Muscle layer of duodenum (tissue), 2 donors: ENCODE measurements around the gene IL17C.

Source experiments
- H3K27ac ChIP-seq: one replicate; pipeline ENCODE4 v1.7.0; 2013; ENCODE audit warnings: mild to moderate bottlenecking, low read length
- H3K27me3 ChIP-seq: one replicate; pipeline ENCODE4 v1.7.0; 2013; ENCODE audit warnings: low read depth, mild to moderate bottlenecking, control low read depth, low read length
- H3K36me3 ChIP-seq, 2 donors: one replicate each; pipeline ENCODE4 v1.7.0; 2013; ENCODE audit warnings: low read length in 2 of 2, control low read depth in 1 of 2, mild to moderate bottlenecking in 1 of 2; ENCODE audit not compliant: insufficient read depth in 2 of 2, control insufficient read depth in 1 of 2
- H3K4me1 ChIP-seq, 2 donors: one replicate each; pipeline ENCODE4 v1.7.0; 2013; ENCODE audit warnings: low read length in 2 of 2, mild to moderate bottlenecking in 2 of 2, control low read depth in 1 of 2, moderate library complexity in 1 of 2; ENCODE audit not compliant: insufficient read depth in 2 of 2, control insufficient read depth in 1 of 2
- H3K4me3 ChIP-seq, 2 donors: one replicate each; pipeline ENCODE4 v1.7.0; 2013; ENCODE audit warnings: low read length in 2 of 2, low read depth in 1 of 2, mild to moderate bottlenecking in 1 of 2
- H3K9me3 ChIP-seq, 2 donors: one replicate each; pipeline ENCODE4 v1.7.0; 2013; ENCODE audit warnings: low read length in 2 of 2, control low read depth in 1 of 2, mild to moderate bottlenecking in 1 of 2; ENCODE audit not compliant: control insufficient read depth in 1 of 2
- donor health status: healthy.

IL17C gene

DNA sequence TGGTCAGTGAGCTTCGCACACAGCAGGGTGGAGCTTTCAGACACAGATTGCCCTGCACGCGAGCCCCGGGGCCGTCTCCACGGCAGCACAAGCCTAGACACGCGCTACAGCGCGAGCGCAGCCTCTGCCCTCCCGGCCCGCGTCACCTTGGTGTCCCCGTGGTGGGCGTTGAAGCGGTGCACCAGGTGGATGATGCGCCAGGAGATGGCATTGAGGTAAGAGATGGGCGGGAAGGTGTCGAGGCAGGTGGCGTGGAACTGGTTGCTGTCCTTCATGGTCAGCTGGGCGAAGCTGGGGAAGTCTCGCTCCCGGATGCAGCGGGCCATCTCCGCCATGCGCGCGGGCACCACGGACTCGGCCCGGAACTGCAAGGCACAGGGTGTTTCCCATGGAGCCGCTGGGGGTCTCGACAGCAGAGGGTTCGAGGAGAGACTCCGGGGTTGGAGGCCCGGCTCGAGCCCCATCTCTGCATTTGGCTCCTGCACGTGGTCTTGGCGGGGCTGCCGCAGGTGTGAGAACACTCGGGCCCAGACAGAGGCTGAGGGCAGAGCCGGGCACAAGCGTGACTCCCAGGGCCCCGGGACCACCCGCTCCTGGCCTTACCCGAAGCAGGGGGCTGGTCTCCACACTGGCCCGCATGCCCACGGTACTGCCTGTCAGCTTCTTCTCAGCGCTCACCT is 16.8 kb downstream of the IL17C start:
- Histone ChIP-seq H3K9me3 (no peaks in the 10 kb centered on the region), H3K4me3 (no peak overlapping the region), H3K27ac (no peak overlapping the region), H3K27me3 (no peaks in the 10 kb centered on the region), H3K36me3 (peaks cover 5 to 40% of the 10 kb centered on the region in 2 donors), H3K4me1 (peaks cover 4 to 13% of the 10 kb centered on the region in 2 donors)

DNA sequence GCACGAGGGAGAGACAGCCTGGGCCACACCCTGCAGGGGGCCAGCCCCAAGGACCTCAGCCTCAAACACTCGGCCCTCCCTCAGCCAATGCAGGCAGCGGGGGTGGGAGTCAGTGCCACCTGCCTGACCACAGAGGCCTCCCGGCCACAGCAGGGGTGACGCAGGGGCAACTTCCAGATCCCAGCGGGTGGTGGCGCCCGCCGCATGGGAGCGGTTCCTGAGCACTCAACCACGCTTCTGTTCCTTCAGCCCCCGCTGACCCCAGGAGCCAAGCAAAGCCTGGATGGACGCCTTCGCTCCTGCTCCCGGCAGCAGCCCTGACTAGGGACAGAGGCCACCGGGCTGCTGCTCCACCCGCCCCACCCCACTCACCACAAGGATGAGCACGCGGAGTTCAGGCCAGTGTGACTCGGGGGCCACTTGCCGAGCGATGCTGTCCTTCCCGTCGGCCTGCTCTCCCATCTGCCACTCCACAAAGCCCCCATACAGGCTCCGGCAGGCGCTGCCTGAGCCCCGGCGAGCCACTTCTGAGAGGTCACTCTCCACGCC is 17.4 kb downstream of the IL17C start:
- no peak overlapping the region for H3K4me3 ChIP-seq
- no peaks in the 10 kb centered on the region for H3K9me3 ChIP-seq
- H3K4me1 ChIP-seq: peaks cover 4 to 8% of the 10 kb centered on the region in 2 donors
- H3K36me3 ChIP-seq: peaks cover 5 to 40% of the 10 kb centered on the region in 2 donors
- no peaks in the 10 kb centered on the region for H3K27me3 ChIP-seq
- no peak overlapping the region for H3K27ac ChIP-seq

DNA sequence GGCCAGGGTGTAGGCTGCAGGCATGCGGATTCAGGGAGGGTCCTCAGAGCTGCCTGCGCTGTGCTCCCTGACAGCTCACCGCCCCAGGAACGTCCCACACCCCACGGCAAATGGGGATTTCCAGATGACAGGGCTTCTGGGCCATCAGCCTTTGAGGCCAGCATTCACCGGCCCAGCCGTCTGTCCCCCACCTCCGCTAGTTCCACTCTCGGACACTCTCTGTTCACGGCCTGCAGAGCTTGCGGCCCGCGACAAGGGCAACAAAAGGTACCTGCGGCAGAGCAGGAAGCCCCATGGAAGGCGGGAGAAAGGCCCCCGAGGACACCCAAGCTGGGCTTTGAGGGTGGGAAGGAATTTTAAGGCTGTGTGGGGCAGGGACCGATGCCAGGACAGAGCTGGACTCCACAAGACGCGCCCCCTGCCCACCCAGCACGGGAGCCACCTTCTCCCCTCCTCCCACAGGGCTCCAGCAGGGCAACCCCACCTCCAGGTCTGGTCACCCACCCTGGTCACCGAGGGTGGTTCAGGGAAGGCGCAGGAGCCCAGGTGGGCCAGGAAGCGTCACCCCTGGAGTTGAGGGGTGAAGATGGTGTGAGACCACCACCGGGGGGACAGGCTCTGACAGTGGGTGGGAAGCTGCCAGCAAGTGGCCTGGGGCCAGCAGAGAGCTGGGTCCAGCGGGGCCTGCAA is 18.1 kb downstream of the IL17C start:
- H3K27me3 ChIP-seq: no peaks in the 10 kb centered on the region
- H3K9me3 ChIP-seq: no peaks in the 10 kb centered on the region
- H3K4me3 ChIP-seq: no peak overlapping the region
- H3K36me3 ChIP-seq: peaks cover 5 to 40% of the 10 kb centered on the region in 2 donors
- H3K4me1 ChIP-seq: peaks cover under 1 to 3% of the 10 kb centered on the region in 2 donors
- H3K27ac ChIP-seq: no peak overlapping the region

DNA sequence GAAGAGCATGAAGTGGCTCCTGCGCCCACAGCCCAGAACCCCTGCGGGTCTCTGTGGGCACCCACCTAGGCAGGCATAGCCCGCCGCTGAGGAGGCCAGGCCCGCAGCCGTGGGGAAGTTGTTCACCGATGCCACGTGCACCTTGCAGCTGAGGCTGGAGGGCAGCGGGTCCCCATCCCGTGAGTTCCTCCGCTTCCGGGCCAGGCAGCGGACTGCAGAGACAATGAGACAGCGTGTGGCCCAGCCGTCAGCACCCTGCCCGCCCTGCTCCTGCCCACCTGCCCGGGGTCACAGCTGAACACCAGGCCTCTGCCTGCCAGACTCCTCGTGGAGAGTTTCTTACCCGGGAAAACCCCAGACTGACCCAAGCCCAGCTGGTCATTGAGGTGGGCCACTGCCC is 19.0 kb downstream of the IL17C start:
- Histone ChIP-seq H3K4me1 (peaks cover 0 to 7% of the 10 kb centered on the region in 2 donors), H3K27ac (no peak overlapping the region), H3K27me3 (no peaks in the 10 kb centered on the region), H3K9me3 (no peaks in the 10 kb centered on the region), H3K36me3 (peaks cover 5 to 40% of the 10 kb centered on the region in 2 donors), H3K4me3 (no peak overlapping the region)

DNA sequence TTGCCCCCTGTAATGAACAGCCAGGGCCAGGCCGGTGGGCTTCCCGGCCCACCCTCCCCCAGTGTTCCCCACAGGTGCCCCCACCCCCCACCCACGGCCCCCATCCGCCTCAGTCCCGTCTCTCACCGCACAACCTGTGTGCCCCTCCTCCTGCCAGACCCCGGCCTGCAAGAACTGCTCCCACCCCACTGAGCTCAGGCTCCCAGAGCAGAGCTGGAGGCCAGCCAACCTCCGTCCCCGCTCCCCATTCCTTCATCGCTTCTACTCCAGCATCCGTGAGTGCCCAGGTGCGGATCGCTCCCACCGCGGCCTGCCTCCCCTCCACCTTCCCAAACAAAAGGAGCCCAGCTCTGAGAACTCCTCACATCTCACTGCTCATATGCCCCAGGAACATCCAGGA is 20.3 kb downstream of the IL17C start:
- Histone ChIP-seq H3K36me3 (peaks cover 5 to 28% of the 10 kb centered on the region in 2 donors), H3K27ac (no peak overlapping the region), H3K27me3 (no peaks in the 10 kb centered on the region), H3K4me3 (no peak overlapping the region), H3K9me3 (no peaks in the 10 kb centered on the region), H3K4me1 (peaks cover 0 to 9% of the 10 kb centered on the region in 2 donors)

- peaks cover 0 to 13% of the 10 kb centered on the region in 2 donors for H3K4me1 ChIP-seq
- H3K27ac ChIP-seq: no peak overlapping the region
- H3K9me3 ChIP-seq: no peaks in the 10 kb centered on the region
- no peak overlapping the region for H3K4me3 ChIP-seq
- H3K27me3 ChIP-seq: no peaks in the 10 kb centered on the region
- H3K36me3 ChIP-seq: peaks cover 5 to 23% of the 10 kb centered on the region in 2 donors
Measured at GRCh38 chr16:88659160-88659559, 20.8 kb downstream of the IL17C start.

DNA sequence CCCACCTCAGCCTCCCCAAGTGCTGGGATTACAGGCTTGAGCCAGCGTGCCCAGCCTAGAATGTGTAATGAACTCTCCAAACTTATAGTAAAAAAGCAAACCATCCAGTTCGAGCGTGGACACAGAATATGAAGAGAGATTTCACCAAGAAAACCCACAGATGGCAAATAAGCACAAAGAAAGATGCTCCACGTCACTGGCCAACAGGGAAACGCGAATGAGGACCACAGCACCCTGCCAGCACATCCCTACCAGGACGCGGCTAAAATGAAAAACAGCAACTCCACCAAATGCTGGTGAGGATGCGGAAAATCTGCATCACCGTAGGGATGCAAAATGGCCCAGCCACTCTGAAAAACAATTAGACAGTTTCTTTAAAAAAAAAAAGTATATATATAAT is 23.1 kb downstream of the IL17C start:
- no peak overlapping the region for H3K4me3 ChIP-seq
- H3K36me3 ChIP-seq: peaks cover 0 to 8% of the 10 kb centered on the region in 2 donors
- H3K9me3 ChIP-seq: no peaks in the 10 kb centered on the region
- no peaks in the 10 kb centered on the region for H3K27me3 ChIP-seq
- H3K4me1 ChIP-seq: peaks cover 0 to 13% of the 10 kb centered on the region in 2 donors
- H3K27ac ChIP-seq: no peak overlapping the region

DNA sequence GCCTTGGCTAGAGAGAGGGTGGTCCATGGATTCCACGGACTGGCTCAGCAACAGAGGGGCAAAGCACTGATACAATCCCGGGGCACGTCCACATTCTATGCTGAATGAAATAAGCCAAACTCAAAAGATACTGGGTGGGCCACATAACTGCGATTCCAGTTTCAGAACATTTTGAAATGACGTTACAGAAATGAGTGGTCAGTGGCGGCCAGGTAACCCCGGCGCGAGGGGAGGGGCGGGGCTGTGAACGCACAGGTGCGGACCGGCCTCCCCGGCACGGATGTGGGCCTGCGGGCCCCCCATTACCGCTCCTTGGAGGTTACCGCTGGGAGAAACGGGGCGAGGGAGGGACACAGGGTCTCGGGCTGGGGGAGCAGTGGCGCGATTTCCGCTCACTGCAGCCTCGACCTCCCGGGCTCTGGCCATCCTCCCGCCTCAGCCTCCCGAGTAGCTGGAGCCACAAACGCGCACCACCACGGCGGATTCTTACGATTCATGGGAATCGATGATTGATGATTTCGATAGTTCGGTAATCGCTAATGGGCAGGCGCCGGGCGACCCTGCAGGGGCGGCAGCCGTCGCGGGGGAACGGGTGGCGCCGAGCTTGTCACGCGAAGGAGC is 24.0 kb downstream of the IL17C start:
- H3K9me3 ChIP-seq: no peaks in the 10 kb centered on the region
- no peaks in the 10 kb centered on the region for H3K27me3 ChIP-seq
- H3K4me1 ChIP-seq: peaks cover 0 to 13% of the 10 kb centered on the region in 2 donors
- H3K36me3 ChIP-seq: peaks cover 0 to 8% of the 10 kb centered on the region in 2 donors
- peak overlapping the region; percentile 61 to 81 for H3K4me3 ChIP-seq
- H3K27ac ChIP-seq: no peak overlapping the region

- Histone ChIP-seq H3K9me3 (no peaks in the 10 kb centered on the region), H3K4me1 (peaks cover 0 to 13% of the 10 kb centered on the region in 2 donors), H3K27me3 (no peaks in the 10 kb centered on the region), H3K4me3 (peak within 1 kb of the TSS; percentile 61 to 81), H3K36me3 (peaks cover 0 to 4% of the 10 kb centered on the region in 2 donors), H3K27ac (peak within 1 kb of the TSS; percentile 63)
Measured at GRCh38 chr16:88662843-88663606, 24.7 kb downstream of the IL17C start, which contains the start of gene MVD. Gene MVD, minus strand, starts transcription at chr16:88663091. Its CDS starts 11 bp downstream, at chr16:88663080.

DNA sequence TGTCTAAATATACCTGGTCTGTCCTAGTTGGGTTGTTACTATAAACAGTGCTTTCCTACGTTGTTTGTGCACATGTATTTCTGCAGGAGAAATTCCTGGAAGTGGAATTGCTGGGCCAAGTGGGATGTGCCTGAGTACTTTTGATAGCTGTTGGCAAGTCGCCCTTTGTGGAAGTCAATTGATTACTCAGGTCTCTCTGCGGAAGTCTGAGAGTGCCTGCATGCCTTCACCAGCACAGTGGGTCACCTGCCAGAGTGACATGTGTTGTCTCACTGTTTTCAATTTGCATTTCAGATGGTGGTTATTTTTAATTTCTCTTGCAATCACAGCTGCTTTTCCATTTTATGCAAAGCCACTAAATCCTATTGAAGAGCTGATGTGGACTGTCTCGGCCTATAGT is 26.8 kb downstream of the IL17C start:
- Histone ChIP-seq H3K27ac (no peak overlapping the region), H3K9me3 (no peaks in the 10 kb centered on the region), H3K4me3 (no peak overlapping the region), H3K27me3 (no peaks in the 10 kb centered on the region), H3K4me1 (peaks cover 0 to 13% of the 10 kb centered on the region in 2 donors), H3K36me3 (no peaks in the 10 kb centered on the region)
